ENCODE results near the gene ELL. TPM values are rescaled to one million over a fixed set of nuclear protein-coding genes. Genes with fewer than 3 reads are reported as not detected.

Gene ELL
- total RNA-seq, 1 donor = 18.5 TPM

DNA sequence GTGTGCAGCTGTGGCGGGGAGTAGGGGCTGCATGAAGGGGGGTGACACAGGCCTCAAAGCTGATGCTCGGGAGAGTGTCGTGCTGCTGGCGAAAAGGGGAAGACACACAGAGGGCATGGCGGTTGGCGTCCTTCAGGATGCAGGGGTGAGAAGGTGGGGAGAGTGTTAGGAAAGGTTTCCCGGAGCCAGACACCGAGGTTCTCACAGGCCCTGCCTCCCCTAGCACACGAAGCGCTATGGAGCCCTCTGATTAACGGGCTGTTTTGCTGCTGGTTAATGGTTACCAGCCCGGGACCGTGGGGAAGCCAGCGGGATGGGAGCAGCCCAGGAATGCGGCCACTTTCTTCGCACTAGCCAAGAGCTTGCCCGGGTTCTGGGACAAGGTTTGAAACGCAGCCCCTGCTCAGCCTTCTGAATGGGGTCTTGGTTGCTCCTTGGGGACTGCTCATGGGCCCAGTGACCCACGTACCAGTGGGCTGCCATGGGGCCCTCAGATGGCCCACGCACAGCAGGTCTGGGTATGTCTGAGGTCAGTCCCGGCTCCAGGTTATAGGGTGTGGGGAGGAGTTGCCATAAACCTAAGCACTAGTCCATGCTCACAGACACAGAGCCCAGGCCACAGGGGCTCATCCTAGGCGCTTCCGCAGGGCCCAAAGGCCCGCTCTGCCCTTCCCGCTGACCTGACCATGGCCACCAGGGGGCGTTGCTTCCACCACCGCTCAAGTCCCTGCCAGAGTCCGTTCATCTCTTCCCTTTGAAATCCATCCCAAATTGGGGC is 52.6 kb downstream of the ELL start:
- H3K4me1 ChIP-seq (ENCODE audit: insufficient read depth, low read length) = peaks cover 20% of the 10 kb centered on the region
- H4K20me1 ChIP-seq (ENCODE audit: insufficient read depth, low read length) = peaks cover 79% of the 10 kb centered on the region
- peaks cover 20% of the 10 kb centered on the region for H3K36me3 ChIP-seq (ENCODE audit: insufficient read depth, low read length)
- H2AFZ ChIP-seq (ENCODE audit: low read length) = no peak overlapping the region
- TF ChIP-seq, protein P1, sequence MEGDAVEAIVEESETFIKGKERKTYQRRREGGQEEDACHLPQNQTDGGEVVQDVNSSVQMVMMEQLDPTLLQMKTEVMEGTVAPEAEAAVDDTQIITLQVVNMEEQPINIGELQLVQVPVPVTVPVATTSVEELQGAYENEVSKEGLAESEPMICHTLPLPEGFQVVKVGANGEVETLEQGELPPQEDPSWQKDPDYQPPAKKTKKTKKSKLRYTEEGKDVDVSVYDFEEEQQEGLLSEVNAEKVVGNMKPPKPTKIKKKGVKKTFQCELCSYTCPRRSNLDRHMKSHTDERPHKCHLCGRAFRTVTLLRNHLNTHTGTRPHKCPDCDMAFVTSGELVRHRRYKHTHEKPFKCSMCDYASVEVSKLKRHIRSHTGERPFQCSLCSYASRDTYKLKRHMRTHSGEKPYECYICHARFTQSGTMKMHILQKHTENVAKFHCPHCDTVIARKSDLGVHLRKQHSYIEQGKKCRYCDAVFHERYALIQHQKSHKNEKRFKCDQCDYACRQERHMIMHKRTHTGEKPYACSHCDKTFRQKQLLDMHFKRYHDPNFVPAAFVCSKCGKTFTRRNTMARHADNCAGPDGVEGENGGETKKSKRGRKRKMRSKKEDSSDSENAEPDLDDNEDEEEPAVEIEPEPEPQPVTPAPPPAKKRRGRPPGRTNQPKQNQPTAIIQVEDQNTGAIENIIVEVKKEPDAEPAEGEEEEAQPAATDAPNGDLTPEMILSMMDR (IDR thresholded peaks at IDR 0.05; ENCODE audit: extremely low read depth, low read depth, low read length) = peak; percentile 85
- DNase-seq (ENCODE audit: insufficient read length, low spot score, missing footprints) = peak; percentile 96
- H3K4me3 ChIP-seq (ENCODE audit: insufficient read depth, low read length) = no peak overlapping the region
- peaks cover 85% of the 10 kb centered on the region for H3K79me2 ChIP-seq (ENCODE audit: insufficient read depth, low read length)
- H3K9me3 ChIP-seq (ENCODE audit: low read depth, low read length) = no peaks in the 10 kb centered on the region
- H3K27ac ChIP-seq (ENCODE audit: low read depth, low read length) = no peak overlapping the region
- no peaks in the 10 kb centered on the region for H3K27me3 ChIP-seq (ENCODE audit: insufficient read depth, low read length)
- H3K4me2 ChIP-seq (ENCODE audit: insufficient read depth, low read length) = no peak overlapping the region

DNA sequence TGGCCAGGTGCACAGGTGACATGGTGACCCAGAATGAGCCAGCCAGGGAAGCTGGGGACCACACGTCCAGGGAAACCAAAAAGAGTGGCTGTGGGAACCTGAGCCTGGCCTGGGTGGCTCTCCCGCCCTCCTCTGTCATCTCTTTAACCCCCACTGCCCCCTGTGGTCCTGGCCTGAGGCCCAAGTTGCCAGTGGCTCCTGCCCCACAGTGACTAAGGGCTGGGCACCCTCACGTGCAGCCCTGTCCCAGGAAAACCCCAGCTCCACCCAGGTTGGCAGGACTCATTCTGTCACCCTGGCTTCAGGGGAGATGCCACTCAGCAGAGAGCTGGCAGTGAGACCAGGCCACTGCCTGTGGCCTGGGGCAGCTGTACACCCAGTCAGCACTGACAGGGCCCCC is 53.4 kb downstream of the ELL start:
- H3K4me3 ChIP-seq (ENCODE audit: insufficient read depth, low read length) = no peak overlapping the region
- TF ChIP-seq, protein P1 (IDR thresholded peaks at IDR 0.05; ENCODE audit: extremely low read depth, low read depth, low read length) = no peak

DNA sequence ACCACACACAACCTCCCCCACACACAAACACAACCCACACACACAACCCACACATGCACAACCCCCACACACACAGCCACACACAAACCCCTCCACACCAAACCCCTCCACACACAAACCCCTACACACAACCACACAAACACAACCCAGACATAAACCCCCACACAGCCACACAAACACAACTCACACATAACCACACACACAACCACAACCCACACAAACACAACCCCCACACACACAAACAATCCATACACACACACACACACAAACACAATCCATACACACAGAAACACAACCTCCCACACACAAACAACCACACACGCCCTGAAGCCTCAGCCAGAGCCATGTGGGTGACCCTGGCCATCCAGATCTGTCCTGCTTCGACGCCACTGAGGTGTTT is 53.9 kb downstream of the ELL start:
- Histone ChIP-seq H3K9me3 (ENCODE audit: low read depth, low read length) (no peaks in the 10 kb centered on the region), H4K20me1 (ENCODE audit: insufficient read depth, low read length) (peaks cover 69% of the 10 kb centered on the region), H3K27me3 (ENCODE audit: insufficient read depth, low read length) (no peaks in the 10 kb centered on the region), H3K36me3 (ENCODE audit: insufficient read depth, low read length) (peaks cover 25% of the 10 kb centered on the region), H3K4me2 (ENCODE audit: insufficient read depth, low read length) (no peak overlapping the region), H2AFZ (ENCODE audit: low read length) (no peak overlapping the region), H3K79me2 (ENCODE audit: insufficient read depth, low read length) (peaks cover 75% of the 10 kb centered on the region), H3K27ac (ENCODE audit: low read depth, low read length) (peak overlapping the region; percentile 33), H3K4me3 (ENCODE audit: insufficient read depth, low read length) (no peak overlapping the region), H3K4me1 (ENCODE audit: insufficient read depth, low read length) (peaks cover 23% of the 10 kb centered on the region)
- TF ChIP-seq, protein P1 (IDR thresholded peaks at IDR 0.05; ENCODE audit: extremely low read depth, low read depth, low read length) = no peak
- DNase-seq (ENCODE audit: insufficient read length, low spot score, missing footprints) = peak; percentile 44

More for the DNA sequence above, 53.4 kb downstream of the ELL start:
- no peak overlapping the region for H2AFZ ChIP-seq (ENCODE audit: low read length)
- H3K4me1 ChIP-seq (ENCODE audit: insufficient read depth, low read length) = peaks cover 23% of the 10 kb centered on the region
- H3K9me3 ChIP-seq (ENCODE audit: low read depth, low read length) = no peaks in the 10 kb centered on the region
- peaks cover 23% of the 10 kb centered on the region for H3K36me3 ChIP-seq (ENCODE audit: insufficient read depth, low read length)
- peaks cover 74% of the 10 kb centered on the region for H4K20me1 ChIP-seq (ENCODE audit: insufficient read depth, low read length)
- peak overlapping the region; percentile 33 for H3K27ac ChIP-seq (ENCODE audit: low read depth, low read length)
- DNase-seq (ENCODE audit: insufficient read length, low spot score, missing footprints) = peak; percentile 76
- no peaks in the 10 kb centered on the region for H3K27me3 ChIP-seq (ENCODE audit: insufficient read depth, low read length)
- no peak overlapping the region for H3K4me2 ChIP-seq (ENCODE audit: insufficient read depth, low read length)
- H3K79me2 ChIP-seq (ENCODE audit: insufficient read depth, low read length) = peaks cover 80% of the 10 kb centered on the region

DNA sequence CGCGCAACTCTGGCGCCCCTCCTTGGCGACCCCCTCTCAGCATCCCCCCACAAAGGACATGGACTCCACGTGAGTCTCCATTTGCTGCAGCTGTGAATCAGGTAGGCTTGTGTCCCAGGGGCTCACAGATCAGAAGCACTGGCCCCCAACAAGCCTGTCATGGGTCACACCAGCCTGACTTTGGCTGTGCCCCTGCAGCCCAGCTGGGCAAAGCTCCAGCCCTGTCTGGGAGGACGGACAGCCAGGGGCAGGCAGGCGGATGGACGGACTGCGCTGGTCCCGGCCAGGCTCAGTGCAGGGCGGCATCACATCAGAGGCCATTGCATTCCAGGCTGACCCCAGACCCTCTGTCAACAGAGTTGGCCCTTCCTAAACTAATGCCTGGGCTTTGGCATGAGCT is 55.5 kb downstream of the ELL start:
- H4K20me1 ChIP-seq (ENCODE audit: insufficient read depth, low read length) = peaks cover 79% of the 10 kb centered on the region
- H2AFZ ChIP-seq (ENCODE audit: low read length) = no peak overlapping the region
- peak; percentile 13 for DNase-seq (ENCODE audit: insufficient read length, low spot score, missing footprints)
- H3K79me2 ChIP-seq (ENCODE audit: insufficient read depth, low read length) = peaks cover 72% of the 10 kb centered on the region
- H3K4me3 ChIP-seq (ENCODE audit: insufficient read depth, low read length) = no peak overlapping the region
- H3K9me3 ChIP-seq (ENCODE audit: low read depth, low read length) = no peaks in the 10 kb centered on the region
- H3K4me2 ChIP-seq (ENCODE audit: insufficient read depth, low read length) = no peak overlapping the region
- H3K36me3 ChIP-seq (ENCODE audit: insufficient read depth, low read length) = peaks cover 28% of the 10 kb centered on the region
- H3K27ac ChIP-seq (ENCODE audit: low read depth, low read length) = no peak overlapping the region
- H3K27me3 ChIP-seq (ENCODE audit: insufficient read depth, low read length) = no peaks in the 10 kb centered on the region
- H3K4me1 ChIP-seq (ENCODE audit: insufficient read depth, low read length) = peaks cover 27% of the 10 kb centered on the region
- TF ChIP-seq, protein P1 (IDR thresholded peaks at IDR 0.05; ENCODE audit: extremely low read depth, low read depth, low read length) = no peak

Data from osteoblast (primary cell).